HG03439 (cell line): Measurements from ENCODE around the gene POU2AF2.
A peak's percentile ranks its signal among the peaks of the same experiment; 100 is the strongest.
"Not testable (repeated sequence)": the region's sequence is repeated elsewhere in the genome, so short reads cannot be mapped to it uniquely, and the experiment has no call there.

Experiments used
- ATAC-seq: cut with Tn5 transposase; IDR thresholded peaks from one replicate; pipeline ENCODE4 v1.9.1; 2021; ENCODE audit warnings: mild to moderate bottlenecking, moderate library complexity; ENCODE audit not compliant: unreplicated experiment

Gene POU2AF2, protein sequence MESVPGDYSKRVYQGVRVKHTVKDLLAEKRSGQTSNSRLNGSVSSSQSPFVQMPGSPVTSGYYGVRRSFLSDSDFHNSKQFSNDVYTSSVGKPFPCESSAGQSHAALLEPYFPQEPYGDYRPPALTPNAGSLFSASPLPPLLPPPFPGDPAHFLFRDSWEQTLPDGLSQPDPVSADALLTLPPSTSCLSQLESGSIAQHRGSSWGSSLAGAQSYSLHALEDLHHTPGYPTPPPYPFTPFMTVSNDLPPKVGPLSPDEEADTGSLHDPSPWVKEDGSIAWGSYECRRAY

GRCh38 chr11:111245425-111245824 lies at the start of gene POU2AF2:
Gene POU2AF2 (plus strand): TSS chr11:111245725. CDS start chr11:111245854, 129 bp downstream.
- ATAC-seq, result no peak

GRCh38 chr11:111200010-111200534 lies 45.5 kb upstream of the POU2AF2 start:
- no peak for ATAC-seq

DNA sequence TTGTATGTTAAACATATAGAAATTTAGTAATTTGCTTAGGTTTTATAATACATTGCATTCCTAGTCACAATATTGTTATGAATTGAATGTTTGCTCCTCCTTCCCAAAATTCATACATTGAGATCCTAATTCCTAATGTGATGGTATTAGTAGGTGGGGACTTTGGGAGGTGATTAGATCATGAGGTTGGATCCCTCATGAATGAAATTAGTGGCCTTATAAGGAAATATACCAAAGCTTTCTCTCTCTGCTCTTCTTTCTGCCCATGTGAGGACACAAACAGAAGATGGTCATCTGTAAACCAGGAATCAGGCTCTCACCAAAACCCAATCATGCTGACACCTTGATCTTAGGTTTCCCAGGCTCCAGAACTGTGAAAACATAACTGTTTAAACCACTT lies 41.3 kb upstream of the POU2AF2 start:
- no peak for ATAC-seq

DNA sequence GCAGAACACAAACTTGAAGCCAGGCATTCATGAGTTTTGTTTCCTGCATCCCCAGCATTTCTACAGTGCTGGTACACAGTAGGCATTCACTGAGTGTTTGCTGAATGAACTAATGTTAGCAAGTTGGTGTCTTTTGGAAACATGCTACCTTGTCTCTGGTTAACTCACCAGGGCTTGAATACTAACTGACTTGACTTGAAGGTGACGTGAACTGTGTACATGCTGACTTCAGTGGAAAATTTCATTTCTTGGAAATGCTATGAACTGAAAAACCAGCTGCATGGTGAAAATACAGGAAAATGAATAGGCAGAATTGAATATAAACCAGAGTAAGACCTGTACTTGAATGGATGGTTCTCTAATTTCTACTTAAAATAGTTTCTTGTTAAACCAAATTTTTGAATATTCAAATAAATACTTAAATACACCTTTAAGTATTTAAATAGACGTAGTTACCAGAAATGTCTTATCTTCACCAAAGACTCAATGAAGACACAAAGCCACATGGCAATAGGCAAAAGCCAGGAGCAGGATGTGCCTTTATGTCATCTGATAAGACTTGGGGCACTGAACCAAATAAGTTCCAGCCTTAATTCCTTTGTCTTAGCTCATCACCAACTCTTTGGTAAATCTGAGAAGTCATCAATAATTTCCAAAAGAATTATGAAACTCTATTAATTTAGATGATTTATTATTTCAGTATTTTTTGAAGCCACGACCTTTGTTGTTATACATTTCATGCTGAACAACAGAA lies 39.7 kb upstream of the POU2AF2 start:
- no peak for ATAC-seq

GRCh38 chr11:111206472-111206871 lies 39.1 kb upstream of the POU2AF2 start:
- no peak for ATAC-seq

GRCh38 chr11:111207213-111207612 lies 38.3 kb upstream of the POU2AF2 start:
- no peak for ATAC-seq

- no peak for ATAC-seq
Observed at GRCh38 chr11:111209543-111210355, 35.8 kb upstream of the POU2AF2 start.

GRCh38 chr11:111213256-111213655 lies 32.3 kb upstream of the POU2AF2 start:
- ATAC-seq, result no peak

DNA sequence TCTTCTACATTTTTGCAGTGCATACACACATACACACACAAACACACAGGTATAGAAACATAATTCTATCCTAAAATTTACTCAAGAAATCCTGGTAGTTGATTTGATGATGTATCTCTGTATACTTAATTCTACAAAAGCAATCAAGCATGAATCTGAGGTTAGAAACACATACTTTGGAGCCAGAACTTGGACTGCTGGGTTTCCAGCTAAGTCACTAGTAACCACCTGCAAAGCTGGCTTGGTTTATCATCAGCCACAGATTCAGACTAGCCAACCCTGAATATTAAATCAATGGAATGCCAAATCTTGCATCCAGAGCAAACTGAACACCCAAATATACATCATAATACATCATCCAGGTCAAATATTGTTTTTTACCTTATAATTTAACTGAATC lies 24.8 kb upstream of the POU2AF2 start:
- no peak for ATAC-seq

- ATAC-seq, result no peak
Observed at GRCh38 chr11:111221208-111221607, 24.3 kb upstream of the POU2AF2 start.

DNA sequence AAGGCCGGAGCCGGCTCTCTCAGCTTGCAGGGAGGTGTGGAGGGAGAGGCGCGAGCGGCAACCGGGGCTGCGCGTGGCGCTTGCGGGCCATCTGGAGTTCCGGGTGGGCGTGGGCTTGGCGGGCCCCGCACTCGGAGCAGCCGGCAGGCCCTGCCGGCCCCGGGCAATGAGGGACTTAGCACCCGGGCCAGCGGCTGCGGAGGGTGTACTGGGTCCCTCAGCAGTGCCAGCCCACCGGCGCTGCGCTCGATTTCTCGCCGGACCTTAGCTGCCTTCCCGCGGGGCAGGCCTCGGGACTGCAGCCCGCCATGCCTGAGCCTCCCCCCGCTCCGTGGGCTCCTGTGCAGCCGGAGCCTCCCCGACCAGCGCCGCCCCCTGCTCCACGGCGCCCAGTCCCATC lies 23.6 kb upstream of the POU2AF2 start:
- ATAC-seq, result not testable (repeated sequence)

DNA sequence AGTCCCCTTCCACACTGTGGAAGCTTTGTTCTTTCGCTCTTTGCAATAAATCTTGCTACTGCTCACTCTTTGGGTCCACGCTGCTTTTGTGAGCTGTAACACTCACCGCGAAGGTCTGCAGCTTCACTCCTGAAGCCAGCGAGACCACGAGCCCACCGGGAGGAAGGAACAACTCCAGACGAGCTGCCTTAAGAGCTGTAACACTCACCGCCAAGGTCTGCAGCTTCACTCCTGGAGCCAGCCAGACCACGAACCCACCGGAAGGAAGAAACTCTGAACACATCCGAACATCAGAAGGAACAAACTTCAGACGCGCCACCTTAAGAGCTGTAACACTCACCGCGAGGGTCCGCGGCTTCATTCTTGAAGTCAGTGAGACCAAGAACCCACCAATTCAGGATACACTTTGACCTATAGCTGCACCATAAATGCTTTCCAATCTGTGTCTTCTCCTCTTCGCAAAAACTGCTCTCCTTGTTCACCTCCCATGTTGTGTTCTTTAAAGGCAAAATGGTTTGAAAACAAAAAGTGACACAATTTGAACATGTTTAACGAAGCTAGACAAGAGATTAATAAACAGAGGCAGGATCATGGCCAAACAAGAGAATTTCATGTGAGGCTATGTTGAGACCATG lies 22.6 kb upstream of the POU2AF2 start:
- ATAC-seq, result not testable (repeated sequence)

DNA sequence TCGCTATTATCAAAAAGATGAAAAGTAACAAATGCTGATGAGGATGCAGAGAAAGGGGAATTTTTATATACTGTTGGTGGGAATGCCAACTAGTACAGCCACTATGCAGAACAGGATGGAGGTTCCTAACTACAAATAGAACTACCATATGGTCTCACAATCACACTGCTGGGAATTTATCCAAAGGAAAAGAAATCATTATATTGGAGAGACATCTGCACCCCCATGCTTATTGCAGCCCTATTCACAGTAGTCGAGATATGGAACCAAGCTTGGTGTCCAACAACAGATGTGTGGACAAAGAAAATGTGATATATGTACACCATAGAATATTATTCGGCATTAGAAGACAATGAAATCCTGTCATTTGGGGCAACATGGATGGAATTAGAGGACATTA lies 19.6 kb upstream of the POU2AF2 start:
- no peak for ATAC-seq

DNA sequence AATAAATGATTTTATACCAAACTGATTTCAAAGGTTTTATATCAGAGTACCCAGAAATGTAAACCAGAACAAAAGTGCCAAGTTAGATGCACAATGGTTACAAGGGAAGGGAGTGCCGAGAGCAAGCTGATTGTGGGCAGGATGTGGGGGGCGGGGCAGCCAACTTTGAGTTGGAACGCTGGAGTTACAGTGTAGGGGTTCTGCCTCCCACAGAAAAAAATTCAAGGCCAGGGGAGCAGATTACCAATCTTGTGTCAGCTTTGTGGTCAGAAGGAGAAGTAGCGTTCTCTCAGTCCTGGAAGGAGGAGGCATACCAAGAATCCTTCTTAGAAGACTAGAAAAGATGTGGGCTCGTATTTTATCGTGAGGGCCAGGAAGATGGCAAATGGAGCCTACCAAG lies 15.9 kb upstream of the POU2AF2 start:
- ATAC-seq, result no peak

GRCh38 chr11:111230122-111230465 lies 15.4 kb upstream of the POU2AF2 start:
- peak; percentile 15 for ATAC-seq

- ATAC-seq, result no peak
Observed at GRCh38 chr11:111231836-111232235, 13.7 kb upstream of the POU2AF2 start.

DNA sequence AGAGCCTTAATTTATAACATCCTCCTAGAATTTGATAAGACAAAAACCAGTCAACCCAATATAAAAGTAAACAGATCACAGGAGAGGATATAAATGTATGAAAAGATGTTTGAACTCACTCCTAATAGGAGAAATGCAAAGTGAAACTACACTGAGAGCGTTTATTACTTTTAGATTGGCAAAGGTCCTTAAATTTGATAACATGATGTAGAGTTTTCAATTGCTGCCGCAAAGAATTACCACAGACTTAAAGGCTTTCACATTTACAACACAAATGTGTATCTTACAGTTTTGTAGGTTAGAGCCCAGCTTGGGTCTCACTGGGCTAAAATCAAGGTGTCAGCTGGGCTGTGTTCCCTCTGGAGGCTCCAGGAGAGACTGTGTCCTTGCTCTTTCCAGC lies 9.1 kb upstream of the POU2AF2 start:
- ATAC-seq, result no peak

DNA sequence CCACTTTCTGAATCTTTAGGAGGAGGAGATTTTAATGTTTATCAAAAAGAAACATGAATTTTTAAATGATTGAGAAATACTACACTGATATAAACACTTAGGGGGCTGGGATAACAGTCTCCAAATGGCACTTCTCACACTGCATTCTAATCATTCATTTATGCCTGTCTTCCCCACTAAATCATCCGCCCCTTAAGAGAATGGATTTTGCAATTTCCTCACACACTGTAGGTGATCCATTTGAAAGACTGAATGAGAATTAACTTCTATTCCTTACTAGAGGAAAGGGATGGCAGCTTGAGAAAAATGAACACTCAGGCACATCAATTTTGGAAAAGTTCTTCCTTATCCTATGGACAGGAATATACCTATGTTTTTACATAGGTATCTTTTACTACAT lies 7.6 kb upstream of the POU2AF2 start:
- ATAC-seq, result no peak

- ATAC-seq, result no peak
Observed at GRCh38 chr11:111246956-111247355, 1.4 kb downstream of the POU2AF2 start.

GRCh38 chr11:111250936-111251335 lies 5.4 kb downstream of the POU2AF2 start:
- ATAC-seq, result no peak

DNA sequence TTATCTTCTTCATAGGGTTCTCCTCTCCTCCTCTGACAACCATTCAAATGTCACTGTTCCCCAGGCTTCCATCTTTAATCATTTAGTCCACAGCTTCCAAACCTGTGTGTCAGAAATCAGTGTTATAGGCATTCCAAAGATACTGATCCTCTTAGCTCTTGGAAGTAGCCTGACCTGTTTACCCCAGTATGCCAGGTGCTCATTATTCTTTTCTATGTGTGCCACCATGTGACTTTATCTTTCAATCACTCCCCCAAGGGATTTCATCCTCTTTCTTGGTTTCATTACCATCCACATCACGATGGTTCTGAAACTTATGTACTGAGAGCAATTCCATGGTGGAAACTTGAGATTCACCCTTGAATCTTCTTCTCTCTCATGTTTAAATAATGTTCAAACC lies 7.6 kb downstream of the POU2AF2 start:
- ATAC-seq, result no peak
